NCI-H2196 treated with DMSO at 0.1 percent for 48 hours (cell line): Measurements from ENCODE around the gene PLCL1.

Experiments
- DNase-seq: peaks from one replicate; lab custom pipeline; 2025; ENCODE audit not compliant: unreplicated experiment; lab: John Stamatoyannopoulos, UW

PLCL1 gene

GRCh38 chr2:198102120-198102519, 297.7 kb downstream of the PLCL1 start:
- no peak for DNase-seq

DNA sequence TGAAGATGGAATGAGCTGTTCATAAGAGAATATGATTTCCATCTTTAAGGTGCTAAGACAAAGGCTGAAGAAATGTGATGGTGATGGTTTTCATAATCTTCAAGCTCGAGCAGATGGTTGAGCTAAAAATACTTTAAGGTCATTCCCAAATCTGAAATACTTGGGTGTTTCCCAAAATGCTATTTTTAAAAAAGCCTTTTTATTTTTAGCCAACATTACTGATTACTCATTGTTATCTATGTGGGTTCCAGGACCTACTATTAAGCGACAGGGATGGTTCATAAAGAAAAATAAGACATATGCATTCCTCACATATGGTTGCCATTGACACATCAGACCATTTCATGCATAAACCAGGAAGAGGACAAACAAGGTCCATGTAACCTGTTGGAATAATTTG, 298.5 kb downstream of the PLCL1 start:
- DNase-seq, result no peak

GRCh38 chr2:198106621-198107385, 302.4 kb downstream of the PLCL1 start:
- DNase-seq, result no peak

DNA sequence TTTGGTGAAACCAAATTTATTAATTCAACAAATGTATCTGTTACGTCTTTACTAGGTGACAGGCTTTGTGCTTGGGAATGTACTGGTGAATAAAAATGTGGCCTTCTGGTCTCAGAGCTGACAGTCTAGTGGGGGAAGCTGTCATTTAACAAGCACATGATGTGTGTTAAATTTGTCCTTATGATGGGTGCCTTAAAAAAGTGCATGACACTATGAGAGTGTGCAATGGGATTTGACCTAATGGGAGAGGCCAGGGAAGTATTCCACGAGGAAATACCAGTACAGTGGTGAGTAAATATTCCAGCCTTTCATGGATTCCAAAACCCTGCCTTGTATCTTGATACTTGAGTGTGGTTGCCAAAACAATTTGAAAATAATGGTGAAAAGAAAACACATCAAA, 308.9 kb downstream of the PLCL1 start:
- no peak for DNase-seq

GRCh38 chr2:198114064-198114463, 309.7 kb downstream of the PLCL1 start:
- DNase-seq, result no peak

DNA sequence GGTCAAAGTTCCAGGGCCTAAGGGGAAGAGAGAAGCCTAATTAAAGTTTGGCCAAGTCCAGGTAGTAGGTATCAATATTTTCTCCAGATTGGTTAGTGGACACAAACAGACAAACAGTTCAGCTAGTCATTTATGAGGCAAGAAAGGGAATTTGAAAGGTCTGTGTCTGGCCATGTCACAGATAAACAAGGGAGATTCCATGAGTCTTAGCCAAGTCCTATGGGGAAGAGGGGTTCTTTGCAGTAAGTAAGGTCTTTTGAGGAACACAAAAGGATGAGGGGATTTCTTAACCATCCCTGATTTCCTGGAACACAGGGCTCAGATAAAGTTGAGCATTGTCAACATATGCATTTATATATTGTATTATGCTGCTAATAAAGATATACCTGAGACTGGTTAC, 310.8 kb downstream of the PLCL1 start:
- no peak for DNase-seq

DNA sequence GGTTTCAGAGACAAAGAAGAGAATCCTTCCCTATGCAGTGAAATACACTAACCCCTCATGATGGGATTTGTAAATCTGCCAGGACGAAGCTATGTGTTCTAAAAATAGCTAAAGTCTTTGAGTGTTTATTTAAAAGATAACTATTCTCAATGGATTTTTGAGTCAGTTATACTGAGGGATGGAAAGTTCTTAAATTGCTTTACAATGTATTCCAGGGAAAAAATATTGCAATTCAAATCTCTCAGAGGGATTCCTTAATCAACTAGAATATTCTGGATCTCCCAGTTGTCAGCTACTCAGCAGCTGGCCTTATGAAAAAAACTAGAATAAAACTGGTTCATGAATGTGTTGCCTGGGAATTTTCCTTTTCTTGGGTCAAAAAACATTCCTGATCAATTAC, 312.4 kb downstream of the PLCL1 start:
- DNase-seq, result no peak

- no peak for DNase-seq
Observed at GRCh38 chr2:198117406-198118041, 313.1 kb downstream of the PLCL1 start.

- no peak for DNase-seq
Observed at GRCh38 chr2:198127627-198128026, 323.2 kb downstream of the PLCL1 start.

GRCh38 chr2:198129609-198130008, 325.2 kb downstream of the PLCL1 start:
- DNase-seq, result no peak

- DNase-seq, result no peak
Observed at GRCh38 chr2:198134293-198134955, 330.0 kb downstream of the PLCL1 start.

DNA sequence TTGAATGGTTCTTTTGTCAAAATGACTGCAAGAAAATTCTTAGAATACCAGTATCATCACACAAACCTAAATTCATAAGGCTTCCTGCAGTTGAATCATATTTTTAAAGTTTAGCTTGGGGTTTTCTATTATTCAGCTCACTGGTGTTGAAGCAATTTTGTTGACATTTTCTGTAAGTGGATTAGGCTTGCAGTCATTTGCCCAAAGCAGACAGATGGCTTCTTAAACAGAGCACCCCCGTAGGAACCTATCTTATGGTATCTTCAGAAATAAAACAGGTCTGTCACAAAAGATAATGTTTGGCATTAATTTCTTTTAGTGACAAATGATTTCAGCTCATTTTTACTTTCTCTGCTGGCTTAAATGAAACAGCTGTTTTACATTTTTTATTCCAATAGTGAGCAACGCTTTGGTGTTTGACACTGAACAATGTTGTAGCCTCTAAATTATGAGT, 331.1 kb downstream of the PLCL1 start:
- DNase-seq, result no peak

DNA sequence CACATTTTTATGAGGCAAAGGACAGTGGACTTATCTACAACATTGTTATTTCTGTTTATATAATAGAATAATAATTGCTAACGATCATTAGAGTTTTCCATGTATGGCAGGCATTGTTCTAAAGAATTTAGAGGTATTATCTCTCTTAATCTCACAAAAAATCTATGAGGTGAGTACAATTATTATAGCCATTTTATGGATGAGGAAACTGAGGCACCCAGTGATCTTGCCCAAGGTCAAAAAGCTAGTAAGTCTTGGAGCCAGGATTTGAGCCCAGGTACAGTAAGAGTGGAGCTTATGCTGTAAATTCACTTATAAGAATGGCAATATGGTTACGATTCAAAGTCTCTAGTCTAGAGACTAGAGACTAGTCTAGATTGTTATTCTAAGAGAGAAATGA, 331.7 kb downstream of the PLCL1 start:
- no peak for DNase-seq

DNA sequence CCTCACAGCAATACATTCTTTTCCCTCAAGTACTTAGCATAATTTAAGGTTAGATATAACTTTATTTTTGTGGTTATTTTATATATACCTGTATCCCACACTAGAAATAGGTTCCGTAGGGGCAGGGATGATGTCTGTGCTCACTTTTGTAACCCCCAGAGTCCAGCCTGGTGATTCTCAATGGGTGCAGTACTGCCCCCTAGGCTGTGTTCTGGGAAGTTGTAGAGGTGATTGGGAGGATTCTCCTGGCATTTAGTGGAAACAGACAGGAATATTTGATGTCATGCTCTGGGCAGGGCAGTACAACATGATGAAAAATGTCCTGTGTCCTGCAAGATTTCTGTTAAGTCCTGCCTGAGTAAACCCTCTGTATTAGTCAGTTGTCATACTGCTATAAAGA, 333.3 kb downstream of the PLCL1 start:
- DNase-seq, result no peak

DNA sequence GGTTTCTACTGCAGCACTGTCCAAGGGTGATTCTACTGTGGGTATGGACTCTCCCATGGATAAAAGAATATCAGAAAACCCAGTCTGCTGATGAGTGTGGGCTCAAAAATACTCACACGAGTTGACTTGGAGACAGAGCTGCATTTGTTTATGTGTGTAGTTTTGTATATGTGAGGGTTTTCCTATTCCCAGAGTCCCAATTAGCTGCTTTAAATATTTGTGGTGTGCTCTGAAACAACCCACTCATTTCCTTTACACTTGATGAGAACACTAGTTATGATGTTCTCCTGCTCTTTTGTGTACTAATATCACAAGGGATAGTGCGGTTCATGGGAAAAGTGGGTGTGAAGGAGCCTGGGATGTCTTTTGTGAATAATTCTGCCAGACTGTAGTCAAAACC, 337.3 kb downstream of the PLCL1 start:
- no peak for DNase-seq

DNA sequence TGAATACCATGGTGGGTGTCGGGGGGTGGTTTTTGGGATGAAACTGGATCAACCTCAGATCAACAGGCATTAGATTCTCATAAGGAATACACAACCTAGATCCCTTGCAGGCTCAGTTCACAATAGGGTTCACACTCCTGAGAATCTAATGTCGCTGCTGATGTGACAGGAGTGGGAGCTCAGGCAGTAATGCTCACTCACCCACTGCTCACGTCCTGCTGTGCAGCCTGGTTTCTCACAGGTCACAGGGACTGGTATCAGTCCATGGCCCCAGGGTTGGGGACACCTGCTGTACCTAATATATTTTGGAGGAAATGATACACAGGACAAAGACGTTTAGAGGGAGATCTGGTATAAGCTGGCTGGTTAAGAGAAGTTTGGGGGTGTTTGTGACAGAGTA, 338.8 kb downstream of the PLCL1 start:
- no peak for DNase-seq

DNA sequence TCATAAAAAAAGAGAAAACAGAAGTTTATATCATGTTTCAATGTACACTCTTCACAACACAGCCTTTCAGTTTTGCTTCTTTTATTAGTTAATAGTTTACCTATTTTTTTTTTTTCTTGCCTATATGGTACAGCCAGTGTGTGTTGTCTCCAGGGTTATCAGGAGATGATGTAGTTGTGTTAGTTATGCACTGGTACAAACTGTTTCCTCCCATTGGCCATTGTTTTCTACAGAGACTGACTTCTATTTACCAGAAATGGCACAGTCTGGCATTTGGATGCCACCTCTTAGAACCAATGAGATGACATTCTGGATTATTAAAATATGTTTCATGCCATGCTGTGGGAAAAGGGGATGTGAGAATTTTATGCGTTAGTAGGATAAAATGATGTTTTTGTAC, 339.4 kb downstream of the PLCL1 start:
- DNase-seq, result no peak

- no peak for DNase-seq
Observed at GRCh38 chr2:198144660-198145059, 340.3 kb downstream of the PLCL1 start.

GRCh38 chr2:198146346-198146940, 342.1 kb downstream of the PLCL1 start:
- DNase-seq, result no peak

GRCh38 chr2:198157314-198157713, 352.9 kb downstream of the PLCL1 start:
- no peak for DNase-seq

DNA sequence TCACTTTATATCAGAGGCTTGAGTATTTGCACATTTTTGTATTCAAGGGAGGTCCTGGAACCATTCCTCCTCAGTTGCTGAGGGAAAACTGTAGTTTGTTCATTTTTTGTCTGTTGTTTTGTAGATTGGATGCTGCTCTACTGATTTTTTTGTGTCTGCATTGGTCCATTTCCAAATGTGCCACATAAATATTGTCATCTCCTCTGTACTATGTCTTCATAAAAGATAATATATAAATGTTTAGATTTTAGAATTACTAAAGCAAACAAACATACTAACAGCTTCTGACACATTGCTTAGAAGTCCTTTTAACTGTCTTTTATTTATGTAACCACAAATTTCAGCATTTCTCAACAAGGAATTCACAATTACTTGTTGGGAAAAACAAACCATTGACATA, 356.8 kb downstream of the PLCL1 start:
- DNase-seq, result no peak

DNA sequence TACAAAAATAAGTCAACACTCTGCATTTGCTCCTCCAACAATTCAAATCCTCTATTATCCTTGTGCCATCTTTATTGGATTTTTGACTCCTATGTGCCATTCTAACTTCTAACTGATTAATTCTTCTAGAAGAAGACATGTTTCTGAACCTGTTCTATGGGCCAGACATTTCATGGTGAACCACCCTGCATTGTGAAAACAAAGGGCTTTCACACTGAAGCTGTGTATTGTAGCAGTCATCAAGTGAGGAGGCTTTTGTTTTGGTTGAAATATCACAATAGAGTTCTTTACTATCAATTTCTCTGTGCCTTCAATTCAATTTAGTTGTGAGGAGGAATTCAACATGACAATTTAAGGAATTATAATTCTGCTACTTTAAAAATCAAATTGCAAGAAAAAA, 357.9 kb downstream of the PLCL1 start:
- no peak for DNase-seq
